HEK293 (cell line): ENCODE measurements around the gene DGUOK.

Experiments
- ATF2 ChIP-seq: fragments of 450-650 bp; formaldehyde crosslinking; IDR thresholded peaks from 2 replicates; pipeline ENCODE4 v1.5.1; 2016; ENCODE audit warnings: missing biosample characterization, missing genetic modification characterization, low read depth
- MZF1 ChIP-seq: fragments of 450-650 bp; formaldehyde crosslinking; IDR thresholded peaks from 2 replicates; pipeline ENCODE4 v1.5.1; 2017; ENCODE audit warnings: missing biosample characterization, missing genetic modification characterization, borderline replicate concordance
- PRDM4 ChIP-seq: fragments of 450-650 bp; formaldehyde crosslinking; IDR thresholded peaks from 2 replicates; pipeline ENCODE4 v1.5.1; 2017; ENCODE audit warnings: missing biosample characterization, missing genetic modification characterization
- ZBTB11 ChIP-seq: fragments of 450-650 bp; formaldehyde crosslinking; conservative IDR thresholded peaks from 2 replicates; pipeline ENCODE4 v1.5.1; 2016; ENCODE audit warnings: low read depth, missing biosample characterization, missing genetic modification characterization
- ZNF146 ChIP-seq: fragments of 450-650 bp; formaldehyde crosslinking; IDR thresholded peaks from 2 replicates; pipeline ENCODE4 v1.5.1; 2016; ENCODE audit warnings: missing biosample characterization, missing genetic modification characterization
- ZNF280D ChIP-seq: fragments of 450-650 bp; formaldehyde crosslinking; IDR thresholded peaks from 2 replicates; pipeline ENCODE4 v1.5.1; 2016; ENCODE audit warnings: missing biosample characterization, missing genetic modification characterization
- ZNF335 ChIP-seq: fragments of 450-650 bp; formaldehyde crosslinking; conservative IDR thresholded peaks from 2 replicates; pipeline ENCODE4 v1.5.1; 2016; ENCODE audit warnings: missing biosample characterization, missing genetic modification characterization
- ZNF362 ChIP-seq: fragments of 450-650 bp; formaldehyde crosslinking; IDR thresholded peaks from 2 replicates; pipeline ENCODE4 v1.5.1; 2016; ENCODE audit warnings: missing biosample characterization, missing genetic modification characterization
- ZNF571 ChIP-seq: fragments of 450-650 bp; formaldehyde crosslinking; IDR thresholded peaks from 2 replicates; pipeline ENCODE4 v1.5.0; 2017; ENCODE audit warnings: missing biosample characterization, missing genetic modification characterization
- ZNF692 ChIP-seq: fragments of 450-650 bp; formaldehyde crosslinking; IDR thresholded peaks from 2 replicates; pipeline ENCODE4 v1.5.1; 2016; ENCODE audit warnings: missing biosample characterization, missing genetic modification characterization
- ZNF701 ChIP-seq: fragments of 450-650 bp; formaldehyde crosslinking; IDR thresholded peaks from 2 replicates; pipeline ENCODE4 v1.5.1; 2016; ENCODE audit warnings: missing biosample characterization, missing genetic modification characterization
- ZNF843 ChIP-seq: fragments of 450-650 bp; formaldehyde crosslinking; IDR thresholded peaks from 2 replicates; pipeline ENCODE4 v1.5.1; 2016; ENCODE audit warnings: missing biosample characterization, missing genetic modification characterization
- ZSCAN18 ChIP-seq: fragments of 450-650 bp; formaldehyde crosslinking; IDR thresholded peaks from 2 replicates; pipeline ENCODE4 v1.5.1; 2016; ENCODE audit warnings: missing biosample characterization, missing genetic modification characterization

Gene DGUOK

GRCh38 chr2:73892631-73893329 lies 33.9 kb upstream of the DGUOK start, which contains the start of gene ACTG2 (continued):
- TF ChIP-seq ZBTB11 (no peak), ZNF701 (tag by site-specific recombination) (no peak), ZSCAN18 (no peak), ATF2 (tag by site-specific recombination) (no peak), ZNF843 (tag by site-specific recombination) (no peak), ZNF362 (tag by site-specific recombination) (no peak), ZNF571 (tag by site-specific recombination) (no peak), ZNF280D (tag by site-specific recombination) (no peak), ZNF146 (tag by site-specific recombination) (no peak), MZF1 (tag by site-specific recombination) (no peak), PRDM4 (no peak), ZNF335 (tag by site-specific recombination) (no peak), ZNF692 (tag by site-specific recombination) (no peak)
